Right lobe of liver (tissue), 6 donors: ENCODE results near the gene CDHR5. TPM values are rescaled to one million over a fixed set of nuclear protein-coding genes. Genes with fewer than 3 reads are reported as not detected.

Experiments used
- ATAC-seq, 4 donors: fragments of 200-7000 bp; cut with Tn5 transposase; one replicate each; pipeline ENCODE4 v1.9.1; 2020; ENCODE audit warnings: mild to moderate bottlenecking in 4 of 4, moderate library complexity in 4 of 4
- DNase-seq, 3 donors: peaks; one replicate each; pipeline ENCODE4 v3.0.0-alpha.2; 2020
- H3K27ac ChIP-seq, 3 donors: fragments of 200-600 bp; one replicate each; pipeline ENCODE4 v1.8.0; 2022
- H3K27me3 ChIP-seq, 2 donors: fragments of 200-600 bp; one replicate each; pipeline ENCODE4 v1.8.0; 2022
- H3K36me3 ChIP-seq, 4 donors: fragments of 200-600 bp; sonication (generic) in 1 of 4; one replicate each; pipeline versions ENCODE4 v1.5.1 to v1.8.0; 2017 to 2022; ENCODE audit warnings: control low read depth in 1 of 4
- H3K4me1 ChIP-seq, 4 donors: fragments of 200-600 bp; sonication (generic) in 1 of 4; one replicate each; pipeline versions ENCODE4 v1.5.1 to v1.8.0; 2017 to 2022; ENCODE audit warnings: control low read depth in 1 of 4
- H3K4me3 ChIP-seq, 3 donors: fragments of 200-600 bp; one replicate each; pipeline ENCODE4 v1.8.0; 2022
- H3K9me3 ChIP-seq, 4 donors: fragments of 200-600 bp; sonication (generic) in 1 of 4; one replicate each; pipeline versions ENCODE4 v1.5.1 to v1.8.0; 2017 to 2022; ENCODE audit warnings: control low read depth in 1 of 4
- CTCF ChIP-seq, 4 donors: fragments of 200-600 bp in 3 of 4; fragments of 450-650 bp in 1 of 4; IDR thresholded peaks; one replicate each; pipeline versions ENCODE4 v1.5.1 to v1.8.0; 2016 to 2022; ENCODE audit warnings: antibody characterized with exemption in 4 of 4, mild to moderate bottlenecking in 2 of 4
- POLR2A ChIP-seq: fragments of 450-650 bp; IDR thresholded peaks from one replicate; pipeline ENCODE4 v1.6.1; 2017; ENCODE audit warnings: antibody characterized with exemption, mild to moderate bottlenecking
- WGBS: methylation state at CpG from one replicate; pipeline ENCODE4 v1.1.6; 2018; ENCODE audit warnings: low coverage, low lambda C conversion rate; ENCODE audit not compliant: insufficient coverage; ENCODE audit errors: missing lambda C conversion rate; 5-methylcytosine and 5-hydroxymethylcytosine counted together
- intact Hi-C, 2 donors: fragments of 100-400 bp; cut with DNase I; formaldehyde crosslinking; loops; one replicate each; pipeline versions ENCODE4 v1.11.2 to v1.14.1; 2022
- total RNA-seq, 6 experiments: library from RNA; depleted of rRNA in 2 of 6; stranded (reverse); fragments of >200 nt in 2 of 6; fragmentation: NEBNext Ultra II Directional in 3 of 6; extraction: Animal tissue kit (Norgen Biotek cat#: 25700) in 3 of 6; gene quantifications; one replicate each; pipeline versions ENCODE4 v1.1.0 to v1.2.4, GENCODE V29; 2016 to 2023
- donor health status: DM: no; HTN: yes; CAD: no.
- donor health status: DM: no; HTN: no; CAD: no.
- donor health status: DM: no; HTN: no; CAD: no.
- donor health status: DM: no; HTN: yes; CAD: no.
- donor health status: DM: no; HTN: yes; CAD: no.

The CDHR5 gene
- total RNA-seq, 6 experiments from 2014 or later: 59.4 to 162 (median 80.7) TPM

- H3K9me3 ChIP-seq: no peaks in the 10 kb centered on the region
Observed at GRCh38 chr11:621838-622237, 2.9 kb downstream of the CDHR5 start.

GRCh38 chr11:620935-621814, 3.6 kb downstream of the CDHR5 start:
- Histone ChIP-seq H3K9me3 (no peaks in the 10 kb centered on the region), H3K4me1 (peaks cover 0 to 12% (median 3%) of the 10 kb centered on the region in 4 donors), H3K4me3 (no peak overlapping the region), H3K27ac (no peak overlapping the region), H3K36me3 (no peaks in the 10 kb centered on the region), H3K27me3 (no peaks in the 10 kb centered on the region)
- ATAC-seq: no peak
- TF ChIP-seq CTCF (IDR thresholded peaks at IDR 0.05): no peak
- TF ChIP-seq POLR2A: no peak
- intact Hi-C loops: no loop called here
- peak in 2 of 3 donors; percentile 25 to 56 for DNase-seq
- WGBS: 73% methylated on average over 5 of the region's 45 CpGs

More at GRCh38 chr11:621838-622237, 2.9 kb downstream of the CDHR5 start:
- H3K27ac ChIP-seq: no peak overlapping the region
- intact Hi-C loops: no loop called here
- no peak overlapping the region for H3K4me3 ChIP-seq
- peaks cover 0 to 9% (median 0%) of the 10 kb centered on the region in 4 donors for H3K4me1 ChIP-seq
- no peaks in the 10 kb centered on the region for H3K36me3 ChIP-seq
- TF ChIP-seq POLR2A (no peak), CTCF (IDR thresholded peaks at IDR 0.05) (no peak)
- 72% methylated on average over 21 of the region's 27 CpGs for WGBS
- no peak for ATAC-seq
- DNase-seq: no peak
- no peaks in the 10 kb centered on the region for H3K27me3 ChIP-seq

GRCh38 chr11:620201-620600, 4.6 kb downstream of the CDHR5 start:
- no peak overlapping the region for H3K27ac ChIP-seq
- intact Hi-C loops: no loop called here
- TF ChIP-seq CTCF (IDR thresholded peaks at IDR 0.05) (no peak), POLR2A (no peak)
- H3K4me1 ChIP-seq: peaks cover 0 to 16% (median 4%) of the 10 kb centered on the region in 4 donors
- WGBS: 92% methylated on average over 2 of the region's 13 CpGs
- ATAC-seq: no peak
- H3K36me3 ChIP-seq: no peaks in the 10 kb centered on the region
- no peaks in the 10 kb centered on the region for H3K9me3 ChIP-seq
- no peak for DNase-seq
- no peak overlapping the region for H3K4me3 ChIP-seq
- H3K27me3 ChIP-seq: no peaks in the 10 kb centered on the region

GRCh38 chr11:619628-620050, 5.1 kb downstream of the CDHR5 start:
- Histone ChIP-seq H3K27ac (no peak overlapping the region), H3K4me3 (no peak overlapping the region), H3K27me3 (no peaks in the 10 kb centered on the region), H3K9me3 (no peaks in the 10 kb centered on the region), H3K4me1 (peaks cover 0 to 19% (median 5%) of the 10 kb centered on the region in 4 donors), H3K36me3 (no peaks in the 10 kb centered on the region)
- peak in 1 of 3 donors; percentile 53 for DNase-seq
- TF ChIP-seq POLR2A: no peak
- no peak for TF ChIP-seq CTCF (IDR thresholded peaks at IDR 0.05)
- ATAC-seq: no peak
- WGBS: 100% methylated on average over 1 of the region's 22 CpGs
- intact Hi-C loops: no loop called here
